KBM-7 (cell line): ENCODE data around the gene CEP68.
"Not testable (repeated sequence)": the region's sequence is repeated elsewhere in the genome, so short reads cannot be mapped to it uniquely, and the experiment has no call there.

Experiments used
- DNase-seq: peaks from one replicate; pipeline ENCODE4 v3.0.0-alpha.2; 2015
- in situ Hi-C: fragments of 300-500 bp; cut with MboI; formaldehyde crosslinking; loops from 2 replicates; pipeline ENCODE4 v1.14.3; 2020; ENCODE audit warnings: low sequenced_read_pairs, low pct_unique_long_range_greater_than_20kb, mixed read lengths

CEP68 gene, protein sequence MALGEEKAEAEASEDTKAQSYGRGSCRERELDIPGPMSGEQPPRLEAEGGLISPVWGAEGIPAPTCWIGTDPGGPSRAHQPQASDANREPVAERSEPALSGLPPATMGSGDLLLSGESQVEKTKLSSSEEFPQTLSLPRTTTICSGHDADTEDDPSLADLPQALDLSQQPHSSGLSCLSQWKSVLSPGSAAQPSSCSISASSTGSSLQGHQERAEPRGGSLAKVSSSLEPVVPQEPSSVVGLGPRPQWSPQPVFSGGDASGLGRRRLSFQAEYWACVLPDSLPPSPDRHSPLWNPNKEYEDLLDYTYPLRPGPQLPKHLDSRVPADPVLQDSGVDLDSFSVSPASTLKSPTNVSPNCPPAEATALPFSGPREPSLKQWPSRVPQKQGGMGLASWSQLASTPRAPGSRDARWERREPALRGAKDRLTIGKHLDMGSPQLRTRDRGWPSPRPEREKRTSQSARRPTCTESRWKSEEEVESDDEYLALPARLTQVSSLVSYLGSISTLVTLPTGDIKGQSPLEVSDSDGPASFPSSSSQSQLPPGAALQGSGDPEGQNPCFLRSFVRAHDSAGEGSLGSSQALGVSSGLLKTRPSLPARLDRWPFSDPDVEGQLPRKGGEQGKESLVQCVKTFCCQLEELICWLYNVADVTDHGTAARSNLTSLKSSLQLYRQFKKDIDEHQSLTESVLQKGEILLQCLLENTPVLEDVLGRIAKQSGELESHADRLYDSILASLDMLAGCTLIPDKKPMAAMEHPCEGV

DNA sequence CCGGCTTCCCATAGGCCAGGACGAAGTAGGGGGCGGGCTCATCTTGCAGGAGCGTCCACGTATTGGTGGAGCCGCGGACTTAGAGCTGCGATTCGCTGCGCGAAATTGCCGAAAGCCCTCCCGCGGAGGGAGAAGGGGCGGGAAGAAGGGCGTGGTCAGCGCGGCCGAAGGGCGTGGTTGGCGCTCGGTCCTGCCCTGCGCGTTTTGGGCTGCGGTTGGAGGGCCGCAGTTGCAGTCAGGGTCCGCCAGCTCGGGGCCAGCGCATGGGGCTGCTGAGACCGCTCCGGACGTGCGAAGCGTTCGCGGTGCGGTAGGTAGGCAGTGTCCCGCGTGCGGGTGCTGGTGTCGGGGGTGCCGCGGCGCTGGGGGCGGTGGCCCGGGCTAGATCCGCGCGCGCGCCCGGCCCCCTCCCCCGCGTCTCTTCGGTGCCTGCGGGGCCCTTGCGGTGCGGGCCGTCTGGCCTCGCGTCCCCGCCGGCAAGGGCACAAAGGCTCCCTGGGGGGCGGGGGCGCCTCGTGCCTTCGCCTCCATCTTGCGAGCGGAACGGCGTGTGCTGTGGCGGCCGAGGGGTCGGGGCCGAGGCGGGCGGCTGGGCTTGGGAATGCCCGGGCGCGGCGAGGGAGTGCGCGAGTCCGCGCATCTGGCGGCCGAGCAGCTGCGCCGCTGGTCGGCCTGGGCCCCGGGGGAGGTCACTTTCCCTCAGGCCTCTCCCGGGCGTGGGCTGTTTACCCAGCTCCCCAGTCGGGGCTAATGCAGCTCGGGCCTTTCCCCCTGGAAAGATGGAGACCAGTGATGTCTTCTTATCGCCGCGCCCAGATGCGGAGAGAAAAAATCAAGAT, at the start of gene CEP68:
TSS of gene CEP68 (plus strand) at position 202 of the 839 bp plus-strand sequence. CDS start 13,029 bp downstream, outside the sequence.
- in situ Hi-C loops: loop anchor here (25.0 kb wide), 1 partner anchor 506 kb away; no protein-coding TSS in a partner anchor
- DNase-seq: peak; percentile 97

DNA sequence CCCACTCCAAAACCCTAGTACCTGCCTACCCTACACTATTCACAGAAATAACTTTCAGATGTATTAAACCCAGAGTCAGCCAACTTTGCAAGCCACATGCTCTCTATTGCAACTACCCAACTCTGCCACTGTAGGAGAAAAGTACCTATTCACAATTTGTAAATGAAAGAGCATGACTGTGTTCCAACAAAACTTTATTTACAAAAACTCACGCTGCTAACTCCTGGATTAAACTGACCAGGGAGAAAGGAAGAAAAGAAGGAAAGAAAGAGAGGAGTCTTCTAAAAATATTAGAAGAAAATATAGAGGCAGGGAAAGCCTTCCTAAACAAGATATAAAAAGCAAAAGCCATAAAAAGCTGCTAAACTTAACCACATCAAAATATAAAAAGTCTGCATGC, 42.4 kb upstream of the CEP68 start:
- in situ Hi-C loops: no loop called here
- DNase-seq: no peak

DNA sequence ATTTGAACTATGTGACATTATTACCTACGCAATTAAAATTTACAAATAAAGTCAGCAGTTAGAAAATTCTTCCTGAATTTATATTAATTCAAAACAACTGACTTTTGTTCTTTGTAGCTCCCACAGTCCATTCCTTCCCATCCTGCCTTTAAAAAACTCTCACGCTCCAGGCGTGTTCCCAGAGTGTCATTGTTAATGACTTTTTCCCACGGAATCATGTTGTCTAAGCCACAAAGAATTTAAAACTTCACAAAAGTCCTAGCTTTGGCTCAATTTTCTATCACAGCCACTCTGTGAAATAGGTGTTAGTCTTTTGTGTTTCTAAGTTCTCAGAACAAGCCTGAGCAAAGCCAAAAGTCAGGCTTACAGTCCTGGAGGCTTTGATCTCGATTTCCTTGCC, 40.5 kb upstream of the CEP68 start:
- DNase-seq: no peak
- in situ Hi-C loops: no loop called here

DNA sequence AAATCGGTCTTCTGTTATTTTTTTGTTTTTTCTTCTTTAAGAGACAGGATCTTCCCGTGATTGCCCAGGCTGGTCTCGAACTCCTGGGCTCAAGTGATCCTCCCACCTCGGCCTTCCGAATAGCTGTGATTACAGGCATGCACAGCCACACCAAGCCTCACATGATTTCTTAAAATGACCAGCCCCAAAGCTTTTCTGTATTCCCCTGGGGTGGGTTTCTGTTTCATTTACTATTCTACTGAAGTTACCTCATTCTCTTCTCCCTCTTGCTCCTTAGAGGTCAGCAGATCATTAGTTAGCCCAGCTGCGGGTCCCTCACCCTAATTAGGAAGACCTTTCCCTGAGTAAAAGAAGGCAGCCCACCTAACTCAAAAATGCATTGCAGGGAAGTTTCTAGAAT, 39.4 kb upstream of the CEP68 start:
- DNase-seq: no peak

DNA sequence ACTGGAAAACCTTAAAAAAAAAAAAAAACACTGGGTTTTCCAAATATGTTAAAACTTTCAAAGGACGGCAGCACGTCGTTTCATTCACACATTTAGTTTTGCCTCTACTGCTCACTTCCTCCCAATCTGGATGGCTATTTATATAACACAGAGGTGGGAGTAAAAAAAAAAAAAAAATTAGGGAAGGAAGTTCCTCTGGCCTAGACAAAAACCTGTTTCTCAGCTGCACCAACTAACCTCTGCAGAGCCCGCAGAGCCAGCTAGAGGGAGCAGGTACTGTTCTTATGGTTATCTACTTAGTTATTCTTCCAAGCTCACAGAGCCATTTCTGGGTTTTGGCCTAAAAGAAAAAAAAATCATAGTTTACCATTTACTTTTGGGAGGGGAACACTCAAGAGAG, 38.9 kb upstream of the CEP68 start:
- in situ Hi-C loops: no loop called here
- DNase-seq: peak; percentile 95

More for the DNA sequence above, 39.4 kb upstream of the CEP68 start:
- in situ Hi-C loops: no loop called here

DNA sequence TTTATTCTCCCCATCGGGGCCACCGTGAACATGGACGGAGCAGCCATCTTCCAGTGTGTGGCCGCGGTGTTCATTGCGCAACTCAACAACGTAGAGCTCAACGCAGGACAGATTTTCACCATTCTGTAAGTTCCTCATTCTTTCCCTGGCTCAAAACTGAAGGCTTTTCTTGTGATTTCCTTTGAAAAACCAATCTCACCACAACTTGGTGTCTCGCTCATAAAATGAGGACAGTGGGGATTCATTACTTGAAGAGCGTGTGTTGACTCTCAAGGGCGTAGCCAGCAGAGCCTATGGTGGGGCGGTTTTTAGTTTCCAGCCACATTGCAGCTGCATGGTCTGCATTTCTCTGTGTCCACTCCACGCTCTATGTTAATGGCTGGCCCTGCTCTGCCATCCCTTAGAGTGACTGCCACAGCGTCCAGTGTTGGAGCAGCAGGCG, 38.1 kb upstream of the CEP68 start:
- in situ Hi-C loops: no loop called here
- peak; percentile 94 for DNase-seq

DNA sequence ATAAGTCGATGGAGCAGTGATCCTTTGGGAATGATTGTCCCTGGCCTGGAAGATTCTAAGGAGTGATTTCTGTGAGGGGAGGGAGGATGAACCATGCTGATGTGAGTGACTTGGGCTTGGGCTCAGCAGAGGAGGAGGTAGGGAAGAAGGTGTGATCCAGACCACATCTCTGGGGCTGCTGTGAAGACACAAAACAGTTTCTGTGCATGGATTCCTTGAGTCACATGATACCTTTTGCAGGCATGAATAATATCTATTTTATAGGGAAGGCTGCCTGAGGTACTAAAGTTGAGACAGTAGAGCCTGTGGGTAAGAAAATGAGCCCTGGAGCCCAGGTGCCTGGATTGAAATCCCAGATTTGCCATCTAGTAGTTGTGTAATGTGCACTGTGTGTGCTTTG, 37.2 kb upstream of the CEP68 start:
- in situ Hi-C loops: no loop called here
- no peak for DNase-seq

DNA sequence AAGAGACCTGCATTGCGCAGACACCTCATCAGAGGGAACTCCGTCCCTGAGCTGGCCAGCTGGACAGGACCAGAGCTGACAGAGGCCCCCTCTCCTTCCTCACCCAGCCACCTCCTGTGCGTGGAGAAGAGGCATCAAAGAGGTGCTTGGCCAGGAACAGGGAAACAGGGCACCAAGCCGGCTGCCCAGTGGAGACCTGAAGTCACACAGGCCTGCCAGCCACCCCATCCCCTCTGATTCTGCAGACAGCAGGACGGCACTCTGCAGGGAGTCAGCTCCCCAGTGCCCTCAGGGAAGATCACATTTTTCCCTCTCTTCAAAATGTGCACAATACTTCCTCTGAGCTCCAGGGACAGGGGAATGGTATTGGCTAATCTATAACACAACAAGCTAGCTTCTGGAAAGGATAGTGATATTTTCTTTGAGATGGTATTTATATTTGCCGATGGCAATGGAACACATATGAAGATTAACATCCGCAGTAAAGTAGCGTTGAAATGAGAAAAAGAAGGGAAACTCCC, 36.5 kb upstream of the CEP68 start:
- in situ Hi-C loops: no loop called here
- no peak for DNase-seq

DNA sequence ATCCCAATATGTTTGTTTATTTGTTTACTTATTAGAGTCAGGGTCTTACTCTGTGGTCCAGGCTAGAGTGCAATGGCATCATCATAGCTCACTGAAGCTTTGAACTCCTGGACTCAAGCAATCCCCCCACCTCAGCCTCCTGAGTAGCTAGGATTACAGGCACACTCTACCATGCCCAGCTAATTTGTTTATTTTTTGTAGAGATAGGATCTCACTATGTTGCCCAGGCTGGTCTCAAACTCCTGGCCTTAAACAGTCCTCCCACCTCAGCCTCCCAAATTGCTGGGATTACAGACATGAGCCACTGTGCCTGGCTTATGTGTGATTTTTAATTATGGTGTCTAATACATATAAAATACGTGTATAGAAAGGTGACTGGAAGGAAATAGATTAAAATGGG, 36.0 kb upstream of the CEP68 start:
- DNase-seq, in situ Hi-C loops: not testable (repeated sequence)

DNA sequence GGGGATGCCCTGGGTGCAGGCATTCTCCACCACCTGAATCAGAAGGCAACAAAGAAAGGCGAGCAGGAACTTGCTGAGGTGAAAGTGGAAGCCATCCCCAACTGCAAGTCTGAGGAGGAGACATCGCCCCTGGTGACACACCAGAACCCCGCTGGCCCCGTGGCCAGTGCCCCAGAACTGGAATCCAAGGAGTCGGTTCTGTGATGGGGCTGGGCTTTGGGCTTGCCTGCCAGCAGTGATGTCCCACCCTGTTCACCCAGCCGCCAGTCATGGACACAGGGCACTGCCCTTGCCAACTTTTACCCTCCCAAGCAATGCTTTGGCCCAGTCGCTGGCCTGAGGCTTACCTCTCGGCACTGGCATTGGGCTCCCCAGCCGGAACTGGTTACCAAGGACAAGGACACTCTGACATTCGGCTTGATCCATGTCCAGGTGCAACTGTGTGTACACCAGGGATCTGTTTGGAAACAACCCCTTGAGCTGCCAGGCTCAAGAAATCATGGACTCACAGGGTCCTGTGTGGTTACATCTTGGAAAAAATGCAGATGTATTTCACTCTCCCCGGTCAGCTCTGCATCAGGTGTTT, 35.2 kb upstream of the CEP68 start:
- in situ Hi-C loops: no loop called here
- no peak for DNase-seq

DNA sequence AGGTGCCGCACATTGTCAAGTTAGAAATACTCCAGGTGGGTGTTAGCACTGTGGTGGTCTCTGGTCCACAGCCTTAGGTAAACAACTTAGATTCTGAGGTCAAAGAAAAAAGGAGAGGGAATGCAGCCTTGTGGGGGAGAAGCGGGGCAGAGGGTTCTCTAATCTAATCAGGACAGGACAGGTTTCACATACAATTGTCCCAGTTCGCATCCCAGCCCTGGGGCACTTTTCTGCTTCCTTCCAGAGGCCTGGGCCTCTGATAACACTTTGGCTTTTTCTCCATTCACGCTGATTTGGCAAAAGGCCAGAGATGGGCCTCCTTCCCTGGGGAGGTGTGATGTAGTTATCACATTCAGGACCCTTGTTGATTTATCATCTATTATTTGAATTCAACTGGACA, 34.5 kb upstream of the CEP68 start:
- no peak for DNase-seq
- in situ Hi-C loops: no loop called here

DNA sequence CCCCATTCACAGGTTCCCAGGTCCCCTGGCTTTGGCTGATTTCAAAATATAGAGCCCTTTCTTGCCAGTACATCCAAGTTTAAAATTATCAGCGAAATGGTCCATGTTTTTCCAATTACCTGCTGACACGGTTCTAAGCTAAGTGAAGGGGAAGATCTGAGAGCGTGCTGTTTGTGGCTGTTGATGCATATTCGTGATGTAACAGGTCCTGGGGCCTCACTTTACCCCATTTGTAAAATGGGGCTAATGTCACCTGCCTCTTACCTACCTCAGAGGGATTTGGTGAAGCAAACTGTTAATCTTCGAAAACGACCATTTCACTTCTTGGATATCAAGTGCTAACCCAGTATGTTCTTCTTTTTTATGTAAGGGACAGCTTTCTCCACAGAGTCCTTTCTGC, 34.0 kb upstream of the CEP68 start:
- DNase-seq: no peak
- in situ Hi-C loops: no loop called here

DNA sequence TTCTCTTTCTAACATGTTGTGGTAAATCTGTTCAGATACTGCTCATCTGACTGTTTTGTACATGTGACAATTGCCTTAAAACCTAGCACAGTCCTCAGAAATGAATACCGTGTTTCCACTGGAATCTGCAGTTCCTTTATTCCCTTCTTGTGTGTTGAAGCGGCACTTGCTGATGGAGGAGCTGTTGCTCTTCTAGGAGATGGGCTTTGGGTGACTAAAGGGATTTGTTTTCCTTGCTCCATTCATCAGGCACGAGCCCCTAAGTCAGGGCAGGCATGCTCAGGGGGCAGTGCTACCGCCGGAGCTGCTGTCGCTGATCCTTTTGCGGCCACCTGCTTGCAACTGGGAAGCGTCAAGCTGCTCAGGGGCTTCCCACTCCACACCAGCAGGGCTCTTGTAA, 32.5 kb upstream of the CEP68 start:
- in situ Hi-C loops: no loop called here
- DNase-seq: no peak

DNA sequence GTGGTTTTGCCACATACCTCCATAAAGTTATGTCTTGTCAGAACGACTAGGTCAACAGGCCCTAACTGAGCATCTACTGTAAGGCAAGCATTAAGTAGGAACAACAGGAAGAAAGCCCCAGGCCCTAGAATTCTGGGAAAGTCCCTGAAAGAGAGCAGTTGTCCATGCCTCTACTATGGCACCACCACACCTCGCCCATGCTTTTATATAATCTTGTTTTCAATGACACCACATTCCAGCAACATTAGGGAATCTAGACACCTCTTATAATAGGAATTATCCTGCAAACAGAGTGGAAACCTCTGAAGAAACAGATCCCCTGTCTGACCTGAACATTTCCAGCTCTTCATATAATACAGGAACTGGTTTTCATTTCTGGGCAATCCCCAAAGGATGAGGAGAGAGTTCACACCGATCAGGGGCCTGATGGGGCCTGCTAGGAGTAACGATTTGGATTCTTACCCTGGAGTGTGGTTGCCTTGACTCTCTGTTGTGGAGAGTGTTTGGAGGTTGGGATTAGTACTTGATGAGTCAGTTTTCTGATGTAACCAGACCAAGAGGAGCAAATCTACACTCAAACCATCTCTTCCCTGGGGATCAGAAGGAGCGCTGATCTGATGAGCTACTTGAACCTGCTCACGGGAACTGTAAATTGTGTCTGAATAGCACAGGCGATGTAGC, 31.9 kb upstream of the CEP68 start:
- in situ Hi-C loops: no loop called here
- no peak for DNase-seq

DNA sequence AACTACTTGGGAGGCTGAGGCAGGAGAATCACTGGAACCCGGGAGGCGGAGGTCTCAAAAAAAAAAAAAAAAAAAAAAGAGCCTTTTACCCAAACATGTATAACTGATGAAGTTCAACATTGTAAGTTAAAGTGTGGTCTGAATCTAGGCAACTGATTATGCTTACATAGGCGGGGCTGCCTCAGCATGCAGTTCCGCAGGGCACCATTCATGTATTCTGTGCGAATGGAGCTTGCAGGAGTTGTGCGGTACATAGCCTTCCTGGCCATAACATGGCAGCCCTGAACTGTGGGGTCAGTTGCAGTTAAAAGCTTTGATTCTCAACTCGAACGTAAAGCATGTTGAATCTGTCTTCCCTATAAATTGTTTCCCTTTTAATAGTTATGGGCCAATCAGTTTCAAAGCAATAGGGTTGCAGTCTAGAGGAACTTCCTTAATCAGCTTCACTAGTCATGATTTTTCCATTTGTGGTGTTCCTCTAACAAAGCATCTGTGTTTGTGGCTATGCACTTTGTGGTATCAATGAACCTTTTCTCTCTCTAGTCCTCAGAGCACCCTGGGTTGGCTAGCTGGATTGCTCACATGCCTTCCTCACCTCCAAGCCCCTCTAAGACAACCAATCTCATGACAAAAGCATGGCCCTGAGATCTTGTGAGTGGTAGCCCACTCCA, 30.6 kb upstream of the CEP68 start:
- in situ Hi-C loops: loop anchor here (25.0 kb wide), 2 partner anchors 413 to 688 kb away; no protein-coding TSS in a partner anchor
- DNase-seq: peak; percentile 71

DNA sequence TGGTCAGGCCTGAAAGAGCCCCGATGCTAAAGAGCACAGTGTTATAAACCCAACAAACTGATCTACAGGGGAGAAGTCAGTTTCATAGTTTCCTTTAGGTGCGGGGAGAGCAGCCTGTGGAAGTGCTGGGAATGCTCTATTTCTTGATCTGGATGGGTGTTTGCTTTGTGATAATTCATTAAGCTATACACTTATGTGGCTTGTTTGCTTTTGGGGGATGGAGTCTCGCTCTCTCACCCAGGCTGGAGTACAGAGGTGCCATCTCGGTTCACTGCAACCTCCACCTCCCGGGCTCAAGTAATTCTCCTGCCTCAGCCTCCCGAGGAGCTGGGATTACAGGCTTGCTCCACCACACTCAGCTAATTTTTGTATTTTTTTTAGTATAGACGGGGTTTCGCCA, 30.1 kb upstream of the CEP68 start:
- no peak for DNase-seq

DNA sequence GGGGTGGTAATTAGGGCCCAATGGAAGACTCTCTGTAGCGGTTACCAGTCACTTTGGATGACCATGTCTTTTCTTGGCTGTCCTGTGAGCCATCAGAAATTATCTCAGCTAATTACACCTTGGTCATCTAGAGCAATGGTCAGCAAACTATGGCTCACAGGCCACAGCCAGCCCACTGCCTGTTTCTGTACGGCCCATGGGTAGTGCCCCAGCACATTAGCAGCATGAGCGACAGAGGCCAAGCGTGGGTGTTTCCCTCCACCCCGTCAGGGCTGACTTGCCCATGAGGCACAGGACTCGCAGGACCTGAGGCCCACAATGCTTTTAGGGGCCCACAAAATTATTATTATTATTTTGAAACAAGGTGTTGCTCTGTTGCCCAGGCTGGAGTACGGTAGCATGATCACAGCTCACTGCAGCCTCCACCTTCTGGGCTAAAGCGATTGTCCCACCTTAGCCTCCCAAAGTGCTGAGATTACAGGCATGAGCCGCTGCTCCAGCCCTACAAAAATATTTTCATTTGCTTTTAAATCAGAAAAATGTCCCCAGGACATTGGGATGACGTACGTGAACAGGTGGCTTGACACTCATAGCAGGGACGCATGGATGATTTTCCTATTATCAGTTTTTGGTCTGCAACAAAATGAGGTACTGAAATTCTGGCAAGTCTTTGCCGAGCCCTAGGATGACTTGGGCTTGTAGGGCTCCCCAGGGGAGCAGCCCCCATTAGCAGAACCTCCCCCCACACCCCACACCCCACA, 29.3 kb upstream of the CEP68 start:
- in situ Hi-C loops: loop anchor here (25.0 kb wide), 2 partner anchors 415 to 690 kb away; no protein-coding TSS in a partner anchor
- DNase-seq: no peak

More for the DNA sequence above, 30.1 kb upstream of the CEP68 start:
- in situ Hi-C loops: loop anchor here (25.0 kb wide), 2 partner anchors 414 to 689 kb away; no protein-coding TSS in a partner anchor
